Amniotic epithelial cell (primary cell): ENCODE data around the gene TMEM47.

Experiments used
- DNase-seq: peaks from one replicate; pipeline ENCODE4 v3.0.0-alpha.2; 2010; ENCODE audit warnings: low read depth

Gene TMEM47

DNA sequence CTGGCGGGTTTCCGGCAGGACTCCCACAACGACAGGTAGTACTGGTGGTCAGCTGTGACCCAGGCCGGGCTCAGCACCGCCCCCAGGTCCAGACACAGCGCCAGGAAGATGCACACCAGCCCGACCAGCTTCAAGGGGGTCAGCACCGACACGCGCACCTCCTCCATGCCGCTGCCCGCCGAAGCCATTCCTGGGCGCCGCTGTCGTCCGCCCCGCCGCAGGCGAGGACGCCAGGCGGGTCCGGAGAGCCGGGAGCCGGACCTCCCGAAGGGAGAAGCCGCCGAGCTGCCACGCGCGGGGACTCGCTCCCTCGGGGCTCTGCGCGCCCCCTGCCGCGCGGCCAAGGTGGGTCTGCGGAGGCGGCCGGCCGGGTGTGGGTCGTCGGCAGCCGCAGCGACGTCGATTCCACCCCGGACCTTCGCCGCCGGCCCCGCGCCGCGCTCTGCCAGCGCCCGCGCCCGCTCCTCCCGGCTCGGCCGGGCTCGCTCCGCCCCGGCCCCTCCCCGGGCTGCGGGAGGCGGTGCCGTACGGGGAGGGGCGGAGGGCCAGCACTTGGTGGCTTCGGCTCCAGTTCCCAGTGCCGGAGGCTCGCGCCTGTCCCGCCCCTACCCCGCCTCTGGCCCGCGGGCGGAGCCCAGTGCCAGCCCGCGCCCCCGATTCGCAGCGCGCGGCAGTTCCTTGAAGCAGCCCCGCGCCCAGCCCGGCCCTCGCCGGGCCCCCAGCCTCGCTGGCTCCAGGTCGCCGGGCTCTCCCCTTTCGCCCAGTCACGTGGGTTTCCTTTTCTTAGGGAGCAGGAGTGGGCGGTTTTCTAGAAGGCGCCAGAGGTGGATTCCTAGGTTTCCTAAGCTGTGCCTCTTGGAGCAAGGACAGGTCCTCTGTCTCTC lies at the start of gene TMEM47:
TSS of gene TMEM47 (minus strand) at position 444 of the 884 bp plus-strand sequence. CDS start at position 188, 256 bp downstream.
- peak; percentile 57 for DNase-seq

DNA sequence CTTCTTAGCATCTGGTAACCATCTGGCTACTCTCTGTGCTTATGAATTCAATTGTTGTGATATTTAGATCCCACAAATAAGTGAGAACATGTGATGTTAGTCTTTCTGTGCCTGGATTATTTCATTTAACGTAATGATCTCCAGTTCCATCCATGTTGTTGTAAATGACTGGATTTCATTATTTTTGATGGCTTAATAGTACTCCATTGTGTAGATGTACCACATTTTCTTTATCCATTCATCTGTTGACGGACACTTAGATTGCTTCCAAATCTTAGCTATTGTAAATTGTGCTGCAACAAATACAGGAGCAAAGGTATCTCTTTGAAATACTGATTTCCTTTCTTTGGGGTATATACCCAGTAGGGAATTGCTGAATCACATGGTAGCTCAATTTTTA lies 30.0 kb upstream of the TMEM47 start:
- DNase-seq: no peak

DNA sequence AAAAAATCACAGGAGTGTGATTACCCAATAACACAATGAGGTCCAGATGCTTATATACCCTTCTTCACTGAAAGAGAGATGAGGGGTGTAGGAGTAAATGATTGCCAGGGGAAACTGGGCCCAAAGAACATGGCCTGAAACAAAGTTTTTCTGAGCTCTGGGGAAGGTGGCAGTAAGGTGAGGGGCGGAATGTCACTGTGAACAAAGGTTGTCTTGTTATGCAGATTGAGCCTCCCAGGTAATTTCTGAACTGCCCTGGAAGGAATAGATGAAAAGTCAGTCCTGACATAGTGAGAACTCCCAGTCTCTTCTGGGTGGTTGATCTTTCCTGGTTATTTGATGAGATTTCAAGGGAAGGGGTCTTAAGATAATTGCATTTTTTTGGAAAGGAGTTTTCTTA lies 2.5 kb upstream of the TMEM47 start:
- DNase-seq: no peak

GRCh38 chrX:34658326-34658725 lies 1.2 kb upstream of the TMEM47 start:
- no peak for DNase-seq

- DNase-seq: no peak
These were observed 613 bp upstream of the TMEM47 start for GRCh38 chrX:34657726-34658070.

DNA sequence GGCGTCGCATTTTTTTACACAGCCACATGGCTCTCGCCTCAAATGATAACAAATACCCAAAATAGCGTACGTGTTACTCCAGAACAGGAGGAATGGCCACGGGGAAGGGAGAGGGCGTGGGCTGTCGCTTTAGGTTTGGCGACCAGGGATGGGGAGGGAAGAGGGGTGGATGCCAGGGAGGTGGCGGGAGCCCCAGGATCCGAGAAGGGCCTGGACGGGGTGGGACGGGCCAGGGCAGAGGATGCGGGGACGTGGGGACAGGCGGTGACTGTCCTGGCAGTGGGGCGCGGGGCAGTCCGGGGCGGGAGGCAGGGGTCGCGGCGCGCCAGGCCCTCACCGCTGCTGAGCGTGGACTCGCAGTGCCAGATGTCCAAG lies 631 bp downstream of the TMEM47 start:
- no peak for DNase-seq

DNA sequence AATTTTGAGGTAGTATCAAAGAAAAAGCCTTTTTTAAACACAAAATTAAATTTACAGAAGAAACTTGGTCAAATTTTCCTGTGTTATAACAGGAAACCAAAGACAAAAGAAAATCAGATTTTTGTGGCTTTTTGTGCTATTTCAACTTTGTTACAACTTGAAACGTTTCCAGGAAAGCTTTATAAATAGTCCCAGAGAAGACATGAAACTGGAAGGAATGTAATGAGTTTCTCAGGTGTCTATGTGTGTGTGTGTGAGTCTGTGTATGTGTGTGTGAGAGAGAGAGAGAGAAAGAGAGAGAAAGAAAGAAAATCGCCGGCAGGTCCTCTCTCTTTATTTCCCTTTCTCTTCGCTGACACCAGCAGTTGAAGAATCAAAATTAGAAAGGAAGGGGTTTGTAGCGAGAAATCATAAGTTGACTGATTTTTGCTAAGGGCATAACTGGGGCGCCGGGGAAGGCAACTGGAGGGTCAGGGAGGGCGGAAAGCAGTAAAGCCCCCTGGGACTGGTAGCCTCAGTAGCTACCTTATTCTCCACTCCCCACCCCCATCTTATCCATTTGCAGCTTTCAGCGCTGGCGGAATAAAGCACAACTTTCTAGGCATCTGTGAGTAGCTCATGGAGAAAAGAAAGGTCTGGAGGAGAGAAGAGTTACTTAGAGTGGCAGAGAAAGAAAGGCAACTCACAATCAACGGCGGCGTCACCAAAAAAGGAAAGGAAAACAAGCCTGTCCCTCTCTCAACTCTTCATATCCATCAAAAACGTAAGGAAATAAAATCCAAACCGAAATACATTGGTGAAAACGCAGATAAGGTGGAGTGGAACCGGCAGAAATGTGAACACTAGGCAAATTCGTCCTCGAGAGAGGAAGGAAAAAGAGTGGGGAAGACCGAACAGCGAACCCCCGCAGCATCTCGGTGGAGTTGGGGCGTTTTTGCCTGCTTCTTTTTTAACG lies 1.3 kb downstream of the TMEM47 start:
- no peak for DNase-seq

GRCh38 chrX:34654696-34655490 lies 2.2 kb downstream of the TMEM47 start:
- no peak for DNase-seq

DNA sequence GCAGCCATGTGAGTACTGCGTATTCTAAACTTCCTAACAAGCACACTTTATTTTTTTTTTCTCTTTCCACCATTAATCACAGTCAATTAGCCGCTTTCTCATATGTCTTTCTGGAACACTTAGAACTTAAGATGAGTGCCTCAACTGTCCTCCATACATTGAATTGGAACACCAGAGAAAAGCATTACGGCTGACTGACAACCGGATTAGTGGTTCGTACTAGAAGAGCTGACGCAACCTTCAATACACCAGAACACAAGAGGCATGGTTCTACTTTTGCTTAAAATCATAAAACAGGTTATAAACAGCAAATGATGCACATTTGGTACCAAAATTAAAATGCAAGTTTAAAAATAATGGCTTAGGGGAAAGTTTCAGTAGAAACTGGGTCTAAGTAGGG lies 3.3 kb downstream of the TMEM47 start:
- DNase-seq: peak; percentile 38

GRCh38 chrX:34642849-34643248 lies 14.2 kb downstream of the TMEM47 start:
- DNase-seq: no peak

- peak; percentile 38 for DNase-seq
These were observed 19.0 kb downstream of the TMEM47 start for GRCh38 chrX:34638116-34638515.

GRCh38 chrX:34634349-34634748 lies 22.7 kb downstream of the TMEM47 start:
- peak; percentile 7 for DNase-seq

DNA sequence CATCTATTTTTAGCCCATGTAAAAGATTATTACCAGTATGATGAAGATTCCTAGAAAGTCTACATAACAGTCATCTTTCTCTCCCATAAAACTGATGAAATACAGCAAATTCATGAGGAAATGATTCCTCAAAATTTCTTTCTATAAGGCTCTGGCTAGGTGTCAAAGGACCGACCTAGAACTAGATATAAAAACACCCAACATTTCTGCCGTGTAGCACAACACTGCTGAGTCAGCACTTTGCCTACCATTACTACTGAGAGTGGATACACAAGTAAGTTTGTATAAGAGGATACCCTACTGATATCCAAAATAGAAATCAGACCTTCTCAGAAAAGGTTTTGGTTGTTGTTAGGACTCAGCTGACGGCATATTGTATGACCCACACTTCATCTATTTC lies 24.7 kb downstream of the TMEM47 start:
- DNase-seq: peak; percentile 1

DNA sequence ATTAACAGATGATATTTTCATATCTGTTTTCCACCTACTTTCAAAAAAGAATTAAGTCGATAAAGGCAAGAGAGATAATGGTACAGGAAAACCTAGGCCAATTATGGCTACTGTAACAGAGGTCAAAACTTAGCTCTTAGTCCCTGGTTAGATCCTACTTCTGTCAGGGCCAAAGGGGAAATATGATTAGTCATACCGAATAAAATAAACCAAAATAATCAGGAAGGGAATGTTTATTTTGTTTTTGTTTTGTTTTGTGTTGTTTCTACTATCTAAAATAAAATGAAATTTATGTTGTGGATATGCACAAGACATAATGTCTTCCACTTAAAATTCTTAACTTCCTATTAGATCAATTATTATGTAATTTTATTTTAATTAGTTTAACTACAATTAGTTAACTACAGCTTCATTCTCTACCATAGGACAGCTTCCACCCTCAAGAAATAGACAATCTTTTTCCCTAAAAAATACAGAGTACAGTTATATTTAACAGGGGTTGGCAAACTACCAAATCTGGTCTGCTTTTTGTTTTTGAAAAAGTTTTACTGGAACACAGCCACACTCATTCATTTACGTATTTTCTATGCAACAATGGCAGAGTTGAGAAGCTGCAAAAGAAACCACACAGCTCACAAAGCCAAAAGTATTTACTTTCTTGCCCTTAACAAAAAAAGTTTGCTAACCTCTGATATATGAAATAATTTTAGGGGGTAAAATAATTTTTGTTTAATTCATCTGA lies 25.4 kb downstream of the TMEM47 start:
- DNase-seq: peak; percentile 1

- DNase-seq: no peak
These were observed 27.5 kb downstream of the TMEM47 start for GRCh38 chrX:34629572-34629971.

GRCh38 chrX:34624416-34624815 lies 32.7 kb downstream of the TMEM47 start:
- DNase-seq: no peak

DNA sequence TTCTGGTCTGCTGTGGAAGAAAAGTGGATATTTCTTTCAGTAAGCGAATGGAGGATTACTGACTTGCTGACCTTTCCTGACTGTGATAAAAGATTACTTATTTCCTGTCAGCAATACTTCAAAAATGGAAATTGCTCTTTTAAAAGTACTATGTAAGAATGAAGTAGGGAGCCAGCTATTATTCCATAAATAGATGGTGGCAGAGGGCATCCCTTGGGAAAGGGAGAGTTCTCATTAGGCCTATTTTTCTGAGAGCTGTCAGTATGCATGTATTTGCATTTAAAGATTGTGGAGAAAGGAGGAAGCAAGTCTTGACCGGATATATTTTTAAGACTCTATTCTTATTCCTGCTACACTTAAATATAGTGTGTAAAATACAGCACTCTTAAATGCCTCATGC lies 37.2 kb downstream of the TMEM47 start:
- no peak for DNase-seq

DNA sequence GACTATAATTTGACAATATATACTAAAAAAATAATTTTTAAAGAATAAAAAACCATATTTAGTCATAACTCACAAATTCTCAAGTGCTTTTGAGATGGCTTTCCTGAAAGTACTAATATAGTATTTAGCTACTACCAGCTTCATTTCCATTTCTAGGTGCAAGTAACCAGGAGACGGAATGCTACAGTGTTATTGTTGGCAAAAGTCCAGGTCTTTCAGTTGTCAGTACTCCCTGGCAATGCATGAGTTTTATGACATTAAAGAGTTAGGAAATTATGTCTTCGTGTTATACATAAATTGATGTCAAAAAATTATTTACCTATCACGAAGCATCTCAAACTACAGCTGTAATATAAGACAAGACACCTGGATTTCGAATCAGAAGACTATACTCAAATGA lies 45.0 kb downstream of the TMEM47 start:
- DNase-seq: peak; percentile 1

DNA sequence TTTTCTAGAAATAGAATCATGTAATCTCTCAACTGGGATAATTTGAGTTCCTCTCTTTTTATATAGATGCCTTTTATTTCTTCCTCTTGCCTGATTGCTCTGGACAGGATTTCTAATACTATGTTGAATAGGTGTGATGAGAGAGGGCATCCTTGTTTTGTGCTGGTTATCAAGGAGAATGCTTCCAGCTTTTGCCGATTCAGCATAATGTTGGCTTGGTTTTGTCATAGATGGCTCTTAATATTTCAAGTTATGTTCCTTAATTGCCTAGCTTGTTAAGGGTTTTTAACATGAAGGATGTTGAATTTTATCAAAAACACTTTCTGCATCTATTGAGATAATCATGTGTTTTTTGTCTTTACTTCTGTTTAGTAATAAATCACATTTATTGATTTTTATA lies 58.7 kb downstream of the TMEM47 start:
- no peak for DNase-seq

DNA sequence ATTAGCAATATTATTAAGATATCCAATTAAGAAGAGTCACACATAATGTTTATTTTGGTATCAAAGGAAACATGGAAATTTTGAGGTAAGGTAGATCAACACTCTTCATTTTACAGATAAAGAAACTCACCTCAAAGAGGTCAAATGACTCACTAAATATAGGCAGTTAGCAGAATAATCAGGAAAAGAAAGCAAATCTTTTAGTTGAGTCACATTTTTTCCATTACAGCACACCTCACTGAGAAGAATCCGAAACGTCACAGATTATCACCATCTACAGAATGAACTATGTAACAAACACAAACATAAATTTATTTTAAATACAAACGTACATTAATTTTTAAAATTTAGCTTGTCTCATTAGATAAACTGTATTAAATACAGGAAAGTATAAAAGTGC lies 70.1 kb downstream of the TMEM47 start:
- no peak for DNase-seq

GRCh38 chrX:34586346-34586911 lies 70.7 kb downstream of the TMEM47 start:
- DNase-seq: no peak
